ENCODE data around the gene EVA1C. TPM values are rescaled to one million over a fixed set of nuclear protein-coding genes. Genes with fewer than 3 reads are reported as not detected.
"Not testable (repeated sequence)": the region's sequence is repeated elsewhere in the genome, so short reads cannot be mapped to it uniquely, and the experiment has no call there.

The EVA1C gene
- polyA plus RNA-seq, 4 donors, result 2.0 to 4.8 (median 3.4) TPM

DNA sequence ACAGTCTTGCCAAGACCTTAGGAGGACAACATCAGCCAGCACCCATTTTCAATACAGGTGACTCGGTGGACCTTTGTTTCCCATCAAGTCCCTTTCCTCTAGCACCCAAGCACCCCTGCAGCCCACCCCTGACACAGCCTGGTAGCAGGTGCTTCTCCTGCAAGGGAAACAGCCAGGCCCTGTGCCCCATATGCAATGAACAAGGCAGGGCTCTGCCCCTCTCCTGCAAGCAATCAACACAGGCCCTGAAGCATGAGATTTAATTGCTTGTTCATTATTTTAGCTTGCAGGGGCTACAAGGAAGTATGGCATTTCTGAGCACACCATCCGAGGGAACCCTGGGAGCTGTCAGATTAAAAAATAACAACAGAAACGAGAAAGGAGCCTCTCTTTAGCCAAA is 137.4 kb downstream of the EVA1C start:
- DNase-seq (ENCODE audit: low read depth in 4 of 4, low spot score in 2 of 4), result no peak

DNA sequence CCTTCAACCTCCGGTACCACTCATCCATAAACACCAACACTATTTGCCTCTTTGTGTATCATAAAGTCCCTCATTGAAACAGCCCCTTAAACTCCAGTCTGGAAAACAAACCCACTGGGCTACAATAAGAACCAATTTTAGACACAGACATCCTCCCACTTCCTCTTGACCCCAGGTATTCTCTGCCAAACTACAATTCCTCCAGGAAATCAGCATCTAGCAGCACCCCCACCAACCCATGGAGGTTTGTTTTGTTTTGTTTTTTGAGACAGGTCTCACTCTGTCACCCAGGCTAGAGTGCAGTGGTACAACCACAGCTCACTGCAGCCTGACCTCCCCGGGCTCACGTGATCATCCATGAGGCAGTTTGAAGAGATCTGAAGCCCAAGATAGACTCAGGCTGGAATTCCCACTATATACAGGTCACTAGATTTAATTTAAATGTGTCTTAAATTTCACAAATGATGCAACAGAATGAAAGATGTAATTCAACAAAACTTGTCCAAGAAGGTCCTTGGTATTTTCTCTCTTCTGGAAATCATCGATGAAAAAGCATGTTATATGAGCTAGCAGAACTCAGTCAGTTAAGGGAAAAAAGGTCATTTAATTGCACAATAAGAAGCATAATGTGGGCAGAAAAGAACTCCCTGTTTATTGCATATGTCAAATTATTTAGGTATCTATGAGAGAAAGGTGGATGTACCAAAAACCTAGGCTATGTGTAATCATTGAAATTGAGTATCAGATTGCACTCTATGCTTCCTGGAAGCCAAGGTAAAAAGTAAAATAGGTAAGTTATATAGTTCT is 142.5 kb downstream of the EVA1C start:
- no peak for DNase-seq (ENCODE audit: low read depth in 4 of 4, low spot score in 2 of 4)

DNA sequence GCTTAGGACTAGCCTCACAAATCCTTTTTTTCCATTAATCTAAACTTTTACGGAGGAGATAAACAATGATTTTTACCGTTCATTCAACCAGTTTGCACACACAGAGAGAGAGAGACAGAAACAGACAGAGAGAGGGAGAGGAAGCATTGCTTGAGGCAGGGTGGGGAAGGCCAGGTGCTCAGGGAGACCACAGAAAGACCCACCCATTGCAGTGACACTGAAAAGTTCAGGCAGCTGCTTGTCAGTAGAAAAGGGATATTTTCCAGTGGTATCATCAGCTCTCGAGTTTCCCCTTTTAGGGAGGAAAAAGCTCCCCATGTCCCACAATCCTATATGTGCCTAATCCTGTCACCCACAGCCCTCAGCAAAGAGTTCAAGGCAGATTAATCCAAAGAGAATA is 145.6 kb downstream of the EVA1C start:
- DNase-seq (ENCODE audit: low read depth in 4 of 4, low spot score in 2 of 4), result no peak

DNA sequence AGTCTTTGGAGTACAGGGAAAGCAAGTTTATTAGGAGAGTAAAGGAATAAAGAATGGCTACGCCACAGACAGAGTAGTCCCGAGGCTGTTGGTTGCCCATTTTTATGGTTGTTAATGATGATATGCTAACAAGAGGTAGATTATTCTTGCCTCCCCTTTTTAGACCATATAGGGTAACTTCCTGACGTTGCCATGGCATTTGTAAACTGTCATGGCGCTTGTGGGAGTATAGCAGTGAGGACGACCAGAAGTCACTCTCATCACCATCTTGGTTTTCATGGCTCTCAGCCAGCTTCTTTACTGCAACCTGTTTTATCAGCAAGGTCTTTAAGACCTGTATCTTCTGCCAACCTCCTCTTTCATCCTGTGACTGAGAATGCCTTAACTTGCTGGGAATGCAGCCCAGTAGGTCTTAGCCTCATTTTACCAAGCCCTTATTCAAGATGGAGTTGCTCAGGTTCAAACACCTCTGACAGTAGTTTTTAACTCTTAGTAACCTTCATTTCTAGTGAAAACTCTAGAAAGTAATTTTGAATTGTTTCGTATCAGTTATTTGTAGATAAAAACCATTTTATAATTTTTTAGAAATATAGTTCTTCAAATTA is 146.6 kb downstream of the EVA1C start:
- DNase-seq (ENCODE audit: low read depth in 4 of 4, low spot score in 2 of 4), result no peak

DNA sequence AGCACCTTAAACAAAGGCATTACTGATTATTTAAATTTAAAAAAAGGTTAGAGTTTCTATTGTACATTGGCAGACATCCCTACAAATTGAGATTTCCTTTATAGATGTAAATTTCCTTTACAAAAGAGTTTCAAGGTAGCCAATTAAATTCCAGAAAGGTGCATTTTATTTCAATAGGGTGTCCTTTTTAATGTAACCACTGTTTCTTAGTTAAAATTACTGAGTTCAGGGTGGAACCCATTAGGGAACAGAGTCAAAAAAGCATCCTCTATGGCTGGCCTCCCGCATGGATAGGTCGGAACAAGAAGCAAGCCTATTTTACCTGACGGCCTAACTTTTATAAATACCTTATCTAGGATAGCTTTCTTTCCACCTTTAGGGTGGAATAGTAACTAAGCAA is 148.4 kb downstream of the EVA1C start:
- no peak for DNase-seq (ENCODE audit: low read depth in 4 of 4, low spot score in 2 of 4)

- not testable (repeated sequence) for DNase-seq (ENCODE audit: low read depth in 4 of 4, low spot score in 2 of 4)
Measured at GRCh38 chr21:32561476-32561875, 149.0 kb downstream of the EVA1C start.

- DNase-seq (ENCODE audit: low read depth in 4 of 4, low spot score in 2 of 4), result no peak
Measured at GRCh38 chr21:32562426-32562825, 149.9 kb downstream of the EVA1C start.

- DNase-seq (ENCODE audit: low read depth in 4 of 4, low spot score in 2 of 4), result no peak
Measured at GRCh38 chr21:32562915-32563314, 150.4 kb downstream of the EVA1C start.

Other genes with a start within 250 kb of the EVA1C start
- 10 to 100 TPM; 22.2 to 27.4 (median 24.9) TPM for gene MIS18A, start 133.7 kb upstream of the EVA1C start, polyA plus RNA-seq (ENCODE audit: insufficient read length in 4 of 4)
- gene MRAP, start 113.9 kb upstream of the EVA1C start, polyA plus RNA-seq (ENCODE audit: insufficient read length in 4 of 4), result not detected
- gene URB1, start 19.7 kb upstream of the EVA1C start, polyA plus RNA-seq (ENCODE audit: insufficient read length in 4 of 4), result 10 to 100 TPM in 3 of 4 donors, 1 to 10 TPM in 1; 9.3 to 14.9 (median 12.9) TPM
- 1 to 10 TPM; 1.4 to 2.9 (median 1.7) TPM for gene TCP10L, start 172.8 kb downstream of the EVA1C start, polyA plus RNA-seq (ENCODE audit: insufficient read length in 4 of 4)
- 10 to 100 TPM; 63.4 to 75.6 (median 69.4) TPM for gene CFAP298, start 199.7 kb downstream of the EVA1C start, polyA plus RNA-seq (ENCODE audit: insufficient read length in 4 of 4)

All from left renal cortex interstitium (tissue), 4 donors.